ENCODE measurements around the gene SPATA17. TPM values are rescaled to one million over a fixed set of nuclear protein-coding genes. Genes with fewer than 3 reads are reported as not detected.

Gene SPATA17
- total and polyA plus RNA-seq, 2 of the 8 experiments (the other 6 are each of a cell fraction or from before 2014, with no cell fraction given), result 0.17 to 0.48 TPM

DNA sequence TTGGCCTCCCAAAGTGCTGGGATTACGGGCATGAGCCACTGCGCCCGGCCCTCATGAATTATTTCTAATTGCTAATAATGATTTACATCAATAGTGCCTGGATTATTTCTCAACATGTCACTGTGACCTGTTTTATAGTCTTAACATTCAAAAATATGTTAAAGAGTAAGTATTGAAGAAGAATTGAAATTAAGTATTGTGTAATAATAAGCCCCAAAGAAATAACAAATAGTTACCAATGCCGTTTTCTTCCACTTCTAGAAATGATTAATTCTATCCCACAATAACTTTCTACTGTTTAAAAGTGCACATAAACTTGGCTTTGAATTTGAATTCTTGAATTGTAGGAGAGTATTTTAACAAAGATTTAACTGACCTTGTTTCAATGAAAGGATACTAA, 19.5 kb downstream of the SPATA17 start:
- no peak overlapping the region for H3K18ac ChIP-seq (ENCODE audit: extremely low read depth, low read length)
- no peak overlapping the region for H2BK5ac ChIP-seq (ENCODE audit: low read depth, low read length)
- no peak overlapping the region for H3K56ac ChIP-seq (replicated peaks; ENCODE audit: insufficient read length, low read depth, low read length)
- H2BK20ac ChIP-seq (ENCODE audit: low read length), result no peak overlapping the region
- no peaks in the 10 kb centered on the region for H3K79me1 ChIP-seq (ENCODE audit: low read depth, low read length)
- H3K14ac ChIP-seq (ENCODE audit: insufficient read length), result no peak overlapping the region
- no peak overlapping the region for H2BK12ac ChIP-seq (ENCODE audit: low read depth, low read length)
- no peaks in the 10 kb centered on the region for H3K27me3 ChIP-seq (replicated peaks in 1 of 4; ENCODE audit: control insufficient read depth in 3 of 4, extremely low read depth in 1 of 4, insufficient read depth in 3 of 4, low read length in 3 of 4)
- H3K36me3 ChIP-seq (ENCODE audit: control insufficient read depth in 2 of 4, insufficient read depth in 4 of 4, low read length in 3 of 4), result no peaks in the 10 kb centered on the region
- H3K4me1 ChIP-seq (replicated peaks in 1 of 4; ENCODE audit: control insufficient read depth in 3 of 4, insufficient read depth in 4 of 4, low read length in 3 of 4), result no peaks in the 10 kb centered on the region
- H3K4me3 ChIP-seq (ENCODE audit: extremely low read depth in 1 of 4, insufficient read depth in 2 of 4, low read depth in 3 of 4, low read length in 4 of 4), result no peak overlapping the region
- H3K23ac ChIP-seq (ENCODE audit: insufficient read length), result no peak overlapping the region
- H3K9ac ChIP-seq (replicated peaks in 1 of 4; ENCODE audit: extremely low read depth in 1 of 4, low read depth in 3 of 4, low read length in 3 of 4), result no peak overlapping the region
- no peak overlapping the region for H2AK5ac ChIP-seq (ENCODE audit: low read depth, low read length)
- no peak overlapping the region for H2BK15ac ChIP-seq (ENCODE audit: low read length)
- H2AFZ ChIP-seq (ENCODE audit: low read length), result no peak overlapping the region
- no peaks in the 10 kb centered on the region for H4K20me1 ChIP-seq (replicated peaks in 1 of 2; ENCODE audit: control insufficient read depth in 1 of 2, insufficient read depth in 2 of 2, low read length in 2 of 2)
- no peak overlapping the region for H3K4me2 ChIP-seq (ENCODE audit: insufficient read depth in 1 of 2, low read depth in 2 of 2, low read length in 2 of 2)
- H3K27ac ChIP-seq (ENCODE audit: low read depth, low read length), result no peak overlapping the region
- no peak overlapping the region for H2BK120ac ChIP-seq (replicated peaks; ENCODE audit: low read depth, low read length)
- H4K91ac ChIP-seq (replicated peaks; ENCODE audit: insufficient read length, low read length), result no peak overlapping the region
- H3K23me2 ChIP-seq (ENCODE audit: low read depth, low read length), result no peaks in the 10 kb centered on the region
- ChIA-PET CTCF (ENCODE audit: partially characterized antibody) (no interaction called here), POLR2A (ENCODE audit: partially characterized antibody) (no interaction called here)
- H4K5ac ChIP-seq (ENCODE audit: insufficient read length, low read depth, low read length), result no peak overlapping the region
- no peak overlapping the region for H3K4ac ChIP-seq (replicated peaks; ENCODE audit: insufficient read length, low read depth, low read length)
- no peak overlapping the region for H4K8ac ChIP-seq (ENCODE audit: extremely low read depth, insufficient read depth, low read length)
- FAIRE-seq, result no peak
- no peaks in the 10 kb centered on the region for H3K9me3 ChIP-seq (ENCODE audit: insufficient read depth in 2 of 2, low read depth in 1 of 2, low read length in 1 of 2)
- WGBS, 2 experiments (ENCODE audit: extremely low coverage in 1 of 2, insufficient coverage in 1 of 2, insufficient read length in 1 of 2, insufficient replicate concordance in 2 of 2, low coverage in 1 of 2, low lambda C conversion rate in 2 of 2, missing lambda C conversion rate in 1 of 2), result 97% methylated on average over 4 of the region's 4 CpGs; no CpG with 5 or more reads in 1 of the 2 experiments
- DNase-seq (ENCODE audit: low read depth in 1 of 2, low spot score in 2 of 2), result no peak
- no peaks in the 10 kb centered on the region for H3K79me2 ChIP-seq (ENCODE audit: control insufficient read depth in 1 of 2, insufficient read depth in 2 of 2, low read length in 2 of 2)
- TF ChIP-seq RFX5 (IDR thresholded peaks at IDR 0.05; ENCODE audit: borderline replicate concordance, low read depth, low read length), result no peak
- TF ChIP-seq PHF8 (conservative IDR thresholded peaks at IDR 0.05; ENCODE audit: low read depth, low read length), result no peak
- no peak for TF ChIP-seq POLR2AphosphoS5 (IDR thresholded peaks at IDR 0.05; ENCODE audit: low read depth, low read length)
- no peak for TF ChIP-seq HDAC6 (IDR thresholded peaks at IDR 0.05; ENCODE audit: low read depth, low read length)
- TF ChIP-seq SIX5 (IDR thresholded peaks at IDR 0.05; ENCODE audit: low read depth, low read length), result no peak
- TF ChIP-seq, protein P1, sequence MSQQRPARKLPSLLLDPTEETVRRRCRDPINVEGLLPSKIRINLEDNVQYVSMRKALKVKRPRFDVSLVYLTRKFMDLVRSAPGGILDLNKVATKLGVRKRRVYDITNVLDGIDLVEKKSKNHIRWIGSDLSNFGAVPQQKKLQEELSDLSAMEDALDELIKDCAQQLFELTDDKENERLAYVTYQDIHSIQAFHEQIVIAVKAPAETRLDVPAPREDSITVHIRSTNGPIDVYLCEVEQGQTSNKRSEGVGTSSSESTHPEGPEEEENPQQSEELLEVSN (IDR thresholded peaks at IDR 0.05), result no peak
- TF ChIP-seq KDM5A (IDR thresholded peaks at IDR 0.05; ENCODE audit: low read length), result no peak
- no peak for TF ChIP-seq EGR1 (IDR thresholded peaks at IDR 0.05; ENCODE audit: borderline replicate concordance, low read depth, low read length)
- TF ChIP-seq RXRA (IDR thresholded peaks at IDR 0.05; ENCODE audit: insufficient read depth, low read depth, low read length), result no peak
- no peak for TF ChIP-seq CREB1 (IDR thresholded peaks at IDR 0.05)
- TF ChIP-seq ZNF274 (IDR thresholded peaks at IDR 0.05; ENCODE audit: borderline replicate concordance, extremely low read depth, low read length), result no peak
- TF ChIP-seq SAP30 (IDR thresholded peaks at IDR 0.05; ENCODE audit: insufficient read depth, insufficient replicate concordance, low read length), result no peak

Measured in H1 (cell line).